Smooth muscle cell (in vitro differentiated cells): ENCODE results near the gene CALML3. TPM values are rescaled to one million over a fixed set of nuclear protein-coding genes. Genes with fewer than 3 reads are reported as not detected.

Experiments used
- DNase-seq: peaks from one replicate; lab custom pipeline; 2025; ENCODE audit not compliant: unreplicated experiment; lab: John Stamatoyannopoulos, UW
- H2AFZ ChIP-seq: fragments of 200-600 bp; sonication (generic); 2 replicates; pipeline ENCODE4 v1.6.0; 2016; ENCODE audit warnings: antibody characterized with exemption, low read depth, mild to moderate bottlenecking
- H3F3A ChIP-seq: fragments of 200-600 bp; sonication (generic); 2 replicates; pipeline ENCODE4 v1.6.0; 2017; ENCODE audit warnings: antibody characterized with exemption, low read depth
- H3K27ac ChIP-seq: fragments of 200-600 bp; sonication (generic); 2 replicates; pipeline ENCODE4 v1.5.1; 2016; ENCODE audit warnings: low read depth, mild to moderate bottlenecking
- H3K27me3 ChIP-seq: fragments of 200-600 bp; sonication (generic); 2 replicates; pipeline ENCODE4 v1.6.1; 2016; ENCODE audit warnings: low read depth, mild to moderate bottlenecking
- H3K36me3 ChIP-seq: fragments of 200-600 bp; sonication (generic); 2 replicates; pipeline ENCODE4 v1.5.1; 2016; ENCODE audit warnings: low read depth
- H3K4me1 ChIP-seq: fragments of 200-600 bp; sonication (generic); 2 replicates; pipeline ENCODE4 v1.5.1; 2016; ENCODE audit warnings: low read depth
- H3K4me2 ChIP-seq: fragments of 200-600 bp; sonication (generic); 2 replicates; pipeline ENCODE4 v1.6.0; 2016; ENCODE audit warnings: mild to moderate bottlenecking
- H3K4me3 ChIP-seq: fragments of 200-600 bp; sonication (generic); 2 replicates; pipeline ENCODE4 v1.5.1; 2016; ENCODE audit warnings: mild to moderate bottlenecking
- H3K79me2 ChIP-seq: fragments of 200-600 bp; sonication (generic); 2 replicates; pipeline ENCODE4 v1.6.0; 2016; ENCODE audit warnings: low read depth, mild to moderate bottlenecking
- H3K9ac ChIP-seq: fragments of 200-600 bp; sonication (generic); 2 replicates; pipeline ENCODE4 v1.6.0; 2016; ENCODE audit warnings: low read depth
- H3K9me3 ChIP-seq: fragments of 200-600 bp; sonication (generic); replicated peaks from 2 replicates; pipeline ENCODE4 v1.5.1; 2016; ENCODE audit warnings: low read depth
- H4K20me1 ChIP-seq: fragments of 200-600 bp; sonication (generic); 2 replicates; pipeline ENCODE4 v1.6.0; 2016; ENCODE audit warnings: low read depth
- CTCF ChIP-seq: fragments of 200-600 bp; sonication (generic); IDR thresholded peaks from 2 replicates; pipeline ENCODE4 v1.5.1; 2017; ENCODE audit warnings: borderline replicate concordance, mild to moderate bottlenecking, antibody characterized with exemption; ENCODE audit not compliant: insufficient read depth, poor library complexity, severe bottlenecking
- WGBS: methylation state at CpG from one replicate; pipeline ENCODE4 v1.1.7; 2016; ENCODE audit warnings: low lambda C conversion rate; 5-methylcytosine and 5-hydroxymethylcytosine counted together
- polyA plus RNA-seq: library from polyadenylated mRNA; unstranded; fragments of >200 nt; fragmentation: Nextera tagmentation; extraction: Ambion mirVana; gene quantifications from 2 replicates; pipeline ENCODE4 v1.2.1, GENCODE V29; 2016
- total RNA-seq: library from RNA; depleted of rRNA; stranded (reverse); fragments of >200 nt; gene quantifications from 2 replicates; pipeline ENCODE4 v1.2.3, GENCODE V29; 2014

Gene CALML3
- total and polyA plus RNA-seq, 2 experiments from 2014 or later, result 0.49 TPM; not detected in 1

GRCh38 chr10:5575482-5576153, 50.9 kb downstream of the CALML3 start:
- H3K27me3 ChIP-seq, result no peaks in the 10 kb centered on the region
- peaks cover 7% of the 10 kb centered on the region for H3K4me1 ChIP-seq
- no peak overlapping the region for H3K9ac ChIP-seq
- TF ChIP-seq CTCF, result no peak
- no peaks in the 10 kb centered on the region for H3F3A ChIP-seq
- peak overlapping the region; percentile 53 for H3K27ac ChIP-seq
- 58% methylated on average over 23 of the region's 23 CpGs for WGBS
- no peaks in the 10 kb centered on the region for H3K36me3 ChIP-seq
- H3K4me2 ChIP-seq, result peak overlapping the region; percentile 10
- no peak for DNase-seq
- peak overlapping the region; percentile 60 for H2AFZ ChIP-seq
- no peaks in the 10 kb centered on the region for H4K20me1 ChIP-seq
- no peak overlapping the region for H3K4me3 ChIP-seq
- no peaks in the 10 kb centered on the region for H3K79me2 ChIP-seq
- H3K9me3 ChIP-seq, result no peaks in the 10 kb centered on the region

GRCh38 chr10:5576154-5576748, 51.5 kb downstream of the CALML3 start:
- DNase-seq, result no peak
- no peaks in the 10 kb centered on the region for H4K20me1 ChIP-seq
- H3K27me3 ChIP-seq, result no peaks in the 10 kb centered on the region
- no peak for TF ChIP-seq CTCF
- H3K9ac ChIP-seq, result no peak overlapping the region
- H3F3A ChIP-seq, result peaks cover 2% of the 10 kb centered on the region
- no peaks in the 10 kb centered on the region for H3K36me3 ChIP-seq
- H3K4me2 ChIP-seq, result no peak overlapping the region
- H3K9me3 ChIP-seq, result no peaks in the 10 kb centered on the region
- no peak overlapping the region for H3K4me3 ChIP-seq
- 92% methylated on average over 3 of the region's 4 CpGs for WGBS
- H2AFZ ChIP-seq, result peak overlapping the region; percentile 87
- H3K79me2 ChIP-seq, result no peaks in the 10 kb centered on the region
- peaks cover 7% of the 10 kb centered on the region for H3K4me1 ChIP-seq
- no peak overlapping the region for H3K27ac ChIP-seq

Other genes with a start within 250 kb of the CALML3 start
- not detected in 2 replicates for gene UCN3, start 160.0 kb upstream of the CALML3 start, total RNA-seq
- not detected in 2 replicates for gene UCN3, start 160.0 kb upstream of the CALML3 start, polyA plus RNA-seq
- not detected in 2 replicates for gene TUBAL3, start 120.1 kb upstream of the CALML3 start, total RNA-seq
- not detected in 2 replicates for gene TUBAL3, start 120.1 kb upstream of the CALML3 start, polyA plus RNA-seq
- 123 and 131 TPM in 2 replicates for gene NET1, start 112.4 kb upstream of the CALML3 start, total RNA-seq
- 49.5 and 83.1 TPM in 2 replicates for gene NET1, start 112.4 kb upstream of the CALML3 start, polyA plus RNA-seq
- 15.1 and 24.3 TPM in 2 replicates for gene CALML5, start 25.4 kb upstream of the CALML3 start, total RNA-seq
- 16.5 and 18.1 TPM in 2 replicates for gene CALML5, start 25.4 kb upstream of the CALML3 start, polyA plus RNA-seq
- gene ASB13, start 141.6 kb downstream of the CALML3 start, total RNA-seq, result 12.6 and 22.6 TPM in 2 replicates
- gene ASB13, start 141.6 kb downstream of the CALML3 start, polyA plus RNA-seq, result 26.4 and 34.7 TPM in 2 replicates
- 123 and 132 TPM in 2 replicates for gene TASOR2, start 159.9 kb downstream of the CALML3 start, total RNA-seq
- 15.4 and 24.3 TPM in 2 replicates for gene TASOR2, start 159.9 kb downstream of the CALML3 start, polyA plus RNA-seq